Endodermal cell (in vitro differentiated cells): ENCODE data around the gene IFI44L. TPM values are rescaled to one million over a fixed set of nuclear protein-coding genes. Genes with fewer than 3 reads are reported as not detected.

Experiments used
- DNase-seq: peaks from one replicate; pipeline ENCODE4 v3.0.0-alpha.2; 2017
- H3K27ac ChIP-seq: 2 replicates; pipeline ENCODE4 v1.5.1; 2013; ENCODE audit warnings: mild to moderate bottlenecking, low read depth, low read length, moderate library complexity
- H3K27me3 ChIP-seq: 2 replicates; pipeline ENCODE4 v1.6.1; 2013; ENCODE audit warnings: mild to moderate bottlenecking, low read length, moderate library complexity; ENCODE audit not compliant: insufficient read depth, control insufficient read depth, poor library complexity, severe bottlenecking
- H3K36me3 ChIP-seq: 2 replicates; pipeline ENCODE4 v1.7.0; 2013; ENCODE audit warnings: mild to moderate bottlenecking, low read length, moderate library complexity; ENCODE audit not compliant: control insufficient read depth, insufficient read depth
- H3K4me1 ChIP-seq: one replicate; pipeline ENCODE4 v1.7.0; 2013; ENCODE audit warnings: low read length; ENCODE audit not compliant: control insufficient read depth, insufficient read depth
- H3K4me3 ChIP-seq: 2 replicates; pipeline ENCODE4 v1.5.1; 2013; ENCODE audit warnings: mild to moderate bottlenecking, low read length, moderate library complexity
- H3K9ac ChIP-seq: 2 replicates; pipeline ENCODE4 v1.6.1; 2013; ENCODE audit warnings: mild to moderate bottlenecking, low read length, moderate library complexity; ENCODE audit not compliant: poor library complexity, severe bottlenecking; ENCODE audit errors: extremely low read depth
- H3K9me3 ChIP-seq: 2 replicates; pipeline ENCODE4 v1.6.1; 2013; ENCODE audit warnings: mild to moderate bottlenecking, low read length, moderate library complexity; ENCODE audit not compliant: control insufficient read depth
- H3K27ac Mint-ChIP-seq: 2 replicates; pipeline ENCODE4 v1.8.0; 2020; ENCODE audit warnings: mixed read lengths
- H3K27me3 Mint-ChIP-seq: 2 replicates; pipeline ENCODE4 v1.8.0; 2021; ENCODE audit warnings: mild to moderate bottlenecking, mixed read lengths; ENCODE audit not compliant: insufficient read depth
- H3K36me3 Mint-ChIP-seq: 2 replicates; pipeline ENCODE4 v1.8.0; 2020; ENCODE audit warnings: low read depth, mixed read lengths
- H3K4me1 Mint-ChIP-seq: 2 replicates; pipeline ENCODE4 v1.8.0; 2020; ENCODE audit warnings: mixed read lengths
- H3K4me3 Mint-ChIP-seq: 2 replicates; pipeline ENCODE4 v1.8.0; 2020; ENCODE audit warnings: mild to moderate bottlenecking, moderate library complexity, mixed read lengths
- H3K9me3 Mint-ChIP-seq: 2 replicates; pipeline ENCODE4 v1.8.0; 2020; ENCODE audit warnings: mild to moderate bottlenecking, mixed read lengths
- WGBS, 2 experiments: methylation state at CpG; one replicate each; pipeline versions ENCODE4 v1.1.5 to v1.1.7; 2013; ENCODE audit warnings: missing lambda C conversion rate in 2 of 2, mixed read lengths in 1 of 2; ENCODE audit not compliant: insufficient coverage in 1 of 2, insufficient read length in 1 of 2; 5-methylcytosine and 5-hydroxymethylcytosine counted together
- total RNA-seq, 2 donors: library from RNA; stranded (reverse); fragmentation: NEBNext Ultra II Directional in 1 of 2; extraction: Animal tissue kit (Norgen Biotek cat#: 25700) in 1 of 2; gene quantifications; 2 replicates in 1 of 2; 3 replicates in 1 of 2; pipeline ENCODE4 v1.2.1, GENCODE V29; 2021
- TF ChIP-seq, protein P1 (sequence below): fragments of 200-600 bp; sonication (generic); conservative IDR thresholded peaks from 2 replicates; pipeline ENCODE4 v1.5.0; 2021; ENCODE audit warnings: antibody characterized with exemption, mild to moderate bottlenecking

The IFI44L gene
- total RNA-seq, 2 donors from 2014 or later: not detected

DNA sequence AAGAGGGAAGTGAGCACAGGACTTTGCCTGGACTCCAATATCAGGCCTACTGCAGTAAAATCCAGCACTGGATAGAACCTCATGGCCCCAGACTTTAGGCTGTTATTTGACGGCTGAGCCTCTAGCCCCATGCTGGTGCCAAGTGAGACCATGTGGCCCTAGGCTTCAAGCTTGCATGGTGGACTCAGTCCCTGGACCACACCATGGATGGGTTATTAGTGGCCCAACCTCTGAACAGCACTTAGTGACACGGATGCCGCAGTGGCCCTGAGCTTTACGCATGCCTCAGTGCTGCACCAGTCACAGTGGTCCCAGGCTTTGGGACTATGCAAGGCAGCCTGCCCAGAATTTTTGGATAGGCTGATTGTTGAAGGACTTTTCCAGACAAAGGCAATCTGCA, 13.0 kb downstream of the IFI44L start:
- WGBS, 2 experiments: 92 to 93% methylated on average over 3 to 4 of the region's 4 CpGs
- no peak overlapping the region for H3K4me3 Mint-ChIP-seq
- Histone ChIP-seq H3K36me3 (no peaks in the 10 kb centered on the region), H3K9ac (no peak overlapping the region), H3K27me3 (peaks cover 5% of the 10 kb centered on the region), H3K4me1 (no peaks in the 10 kb centered on the region), H3K4me3 (no peak overlapping the region), H3K27ac (no peak overlapping the region), H3K9me3 (no peaks in the 10 kb centered on the region)
- no peak for DNase-seq
- no peaks in the 10 kb centered on the region for H3K9me3 Mint-ChIP-seq
- no peaks in the 10 kb centered on the region for H3K4me1 Mint-ChIP-seq
- H3K27me3 Mint-ChIP-seq: no peaks in the 10 kb centered on the region
- no peak overlapping the region for H3K27ac Mint-ChIP-seq
- TF ChIP-seq, protein P1, sequence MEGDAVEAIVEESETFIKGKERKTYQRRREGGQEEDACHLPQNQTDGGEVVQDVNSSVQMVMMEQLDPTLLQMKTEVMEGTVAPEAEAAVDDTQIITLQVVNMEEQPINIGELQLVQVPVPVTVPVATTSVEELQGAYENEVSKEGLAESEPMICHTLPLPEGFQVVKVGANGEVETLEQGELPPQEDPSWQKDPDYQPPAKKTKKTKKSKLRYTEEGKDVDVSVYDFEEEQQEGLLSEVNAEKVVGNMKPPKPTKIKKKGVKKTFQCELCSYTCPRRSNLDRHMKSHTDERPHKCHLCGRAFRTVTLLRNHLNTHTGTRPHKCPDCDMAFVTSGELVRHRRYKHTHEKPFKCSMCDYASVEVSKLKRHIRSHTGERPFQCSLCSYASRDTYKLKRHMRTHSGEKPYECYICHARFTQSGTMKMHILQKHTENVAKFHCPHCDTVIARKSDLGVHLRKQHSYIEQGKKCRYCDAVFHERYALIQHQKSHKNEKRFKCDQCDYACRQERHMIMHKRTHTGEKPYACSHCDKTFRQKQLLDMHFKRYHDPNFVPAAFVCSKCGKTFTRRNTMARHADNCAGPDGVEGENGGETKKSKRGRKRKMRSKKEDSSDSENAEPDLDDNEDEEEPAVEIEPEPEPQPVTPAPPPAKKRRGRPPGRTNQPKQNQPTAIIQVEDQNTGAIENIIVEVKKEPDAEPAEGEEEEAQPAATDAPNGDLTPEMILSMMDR: no peak
- no peaks in the 10 kb centered on the region for H3K36me3 Mint-ChIP-seq

- H3K36me3 ChIP-seq: no peaks in the 10 kb centered on the region
- no peak overlapping the region for H3K27ac Mint-ChIP-seq
- H3K36me3 Mint-ChIP-seq: no peaks in the 10 kb centered on the region
- TF ChIP-seq, protein P1: no peak
- no peaks in the 10 kb centered on the region for H3K4me1 Mint-ChIP-seq
- H3K9ac ChIP-seq: no peak overlapping the region
- H3K4me1 ChIP-seq: no peaks in the 10 kb centered on the region
- H3K4me3 Mint-ChIP-seq: no peak overlapping the region
- peaks cover 5% of the 10 kb centered on the region for H3K9me3 Mint-ChIP-seq
- peaks cover 13% of the 10 kb centered on the region for H3K27me3 ChIP-seq
- peaks cover 5% of the 10 kb centered on the region for H3K9me3 ChIP-seq
- no peak overlapping the region for H3K27ac ChIP-seq
- H3K27me3 Mint-ChIP-seq: no peaks in the 10 kb centered on the region
- no peak for DNase-seq
- H3K4me3 ChIP-seq: no peak overlapping the region
- WGBS, 2 experiments: 80% methylated on average over 1 of the region's 1 CpG; no CpG with 5 or more reads in 1 of the 2 experiments
Observed at GRCh38 chr1:78640462-78640861, 20.2 kb downstream of the IFI44L start.

DNA sequence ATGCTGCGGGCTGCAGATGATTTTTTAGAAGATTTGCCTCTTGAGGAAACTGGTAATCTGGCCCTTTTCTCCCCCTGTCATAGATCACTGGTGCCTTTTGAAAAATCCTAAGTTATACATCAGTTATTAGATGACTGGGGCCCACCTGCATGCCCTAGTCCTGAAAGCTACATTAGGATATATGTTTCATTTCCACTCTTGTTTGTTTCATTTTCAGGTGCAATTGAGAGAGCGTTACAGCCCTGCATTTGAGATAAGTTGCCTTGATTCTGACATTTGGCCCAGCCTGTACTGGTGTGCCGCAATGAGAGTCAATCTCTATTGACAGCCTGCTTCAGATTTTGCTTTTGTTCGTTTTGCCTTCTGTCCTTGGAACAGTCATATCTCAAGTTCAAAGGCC, 21.3 kb downstream of the IFI44L start:
- Histone ChIP-seq H3K4me3 (no peak overlapping the region), H3K36me3 (no peaks in the 10 kb centered on the region), H3K9ac (no peak overlapping the region), H3K27ac (no peak overlapping the region), H3K9me3 (peaks cover 5% of the 10 kb centered on the region), H3K4me1 (no peaks in the 10 kb centered on the region), H3K27me3 (peaks cover 12% of the 10 kb centered on the region)
- DNase-seq: no peak
- H3K27me3 Mint-ChIP-seq: no peaks in the 10 kb centered on the region
- WGBS, 2 experiments: 90 to 96% methylated on average over 4 of the region's 4 CpGs
- no peaks in the 10 kb centered on the region for H3K36me3 Mint-ChIP-seq
- TF ChIP-seq, protein P1: no peak
- no peaks in the 10 kb centered on the region for H3K4me1 Mint-ChIP-seq
- peaks cover 11% of the 10 kb centered on the region for H3K9me3 Mint-ChIP-seq
- H3K4me3 Mint-ChIP-seq: no peak overlapping the region
- H3K27ac Mint-ChIP-seq: no peak overlapping the region
